Keratinocyte (primary cell): ENCODE measurements around the gene CCDC186. TPM values are rescaled to one million over a fixed set of nuclear protein-coding genes. Genes with fewer than 3 reads are reported as not detected.

Source experiments
- DNase-seq: peaks from one replicate; pipeline ENCODE4 v3.0.0-alpha.2; 2011; ENCODE audit warnings: low read depth, missing footprints, low spot score
- FAIRE-seq: peaks from 2 replicates; lab custom pipeline; 2011; peaks lifted over from hg19 to GRCh38; lab: Jason Lieb, UNC
- H2AFZ ChIP-seq: 2 replicates; pipeline ENCODE4 v1.6.0; 2012; ENCODE audit warnings: low read length, control low read depth, inconsistent platforms; ENCODE audit not compliant: control insufficient read depth
- H3K27ac ChIP-seq: 2 replicates; pipeline ENCODE4 v1.5.1; 2011; ENCODE audit warnings: low read length; ENCODE audit not compliant: control insufficient read depth, insufficient read depth
- H3K27me3 ChIP-seq: 3 replicates; pipeline ENCODE4 v1.6.0; 2011; ENCODE audit warnings: low read length; ENCODE audit not compliant: control insufficient read depth, insufficient read depth; ENCODE audit errors: extremely low read depth
- H3K36me3 ChIP-seq, 2 experiments: 2 replicates in 1 of 2; 3 replicates in 1 of 2; pipeline ENCODE4 v1.5.1; 2011; ENCODE audit warnings: low read length in 2 of 2, mild to moderate bottlenecking in 1 of 2; ENCODE audit not compliant: control insufficient read depth in 2 of 2, insufficient read depth in 2 of 2; ENCODE audit errors: extremely low read depth in 1 of 2
- H3K4me1 ChIP-seq: 3 replicates; pipeline ENCODE4 v1.5.1; 2011; ENCODE audit warnings: low read length; ENCODE audit not compliant: control insufficient read depth, insufficient read depth; ENCODE audit errors: extremely low read depth
- H3K4me2 ChIP-seq: 3 replicates; pipeline ENCODE4 v1.6.0; 2011; ENCODE audit warnings: low read depth, low read length; ENCODE audit not compliant: control insufficient read depth, insufficient read depth; ENCODE audit errors: extremely low read depth
- H3K4me3 ChIP-seq, 3 experiments: fragments of 200-600 bp in 1 of 3; sonication (generic) in 1 of 3; 2 replicates in 2 of 3; 3 replicates in 1 of 3; pipeline ENCODE4 v1.5.1; 2011 to 2016; ENCODE audit warnings: low read length in 3 of 3, mild to moderate bottlenecking in 3 of 3, control low read depth in 2 of 3, inconsistent platforms in 1 of 3, low read depth in 1 of 3, mixed read lengths in 1 of 3, mixed run types in 1 of 3, moderate library complexity in 1 of 3; ENCODE audit not compliant: control insufficient read depth in 2 of 3, insufficient read depth in 2 of 3; ENCODE audit errors: extremely low read depth in 1 of 3
- H3K79me2 ChIP-seq: 2 replicates; pipeline ENCODE4 v1.6.0; 2012; ENCODE audit warnings: low read length; ENCODE audit not compliant: control insufficient read depth, insufficient read depth
- H3K9ac ChIP-seq: 3 replicates; pipeline ENCODE4 v1.6.0; 2011; ENCODE audit warnings: low read length; ENCODE audit not compliant: control insufficient read depth, insufficient read depth; ENCODE audit errors: extremely low read depth
- H3K9me1 ChIP-seq: 3 replicates; pipeline ENCODE4 v1.6.0; 2011; ENCODE audit warnings: low read length; ENCODE audit not compliant: control insufficient read depth, insufficient read depth; ENCODE audit errors: extremely low read depth
- H3K9me3 ChIP-seq: 2 replicates; pipeline ENCODE4 v1.5.1; 2012; ENCODE audit warnings: low read depth, low read length; ENCODE audit not compliant: control insufficient read depth
- H4K20me1 ChIP-seq: 3 replicates; pipeline ENCODE4 v1.6.0; 2011; ENCODE audit warnings: low read length; ENCODE audit not compliant: control insufficient read depth, insufficient read depth; ENCODE audit errors: extremely low read depth
- CTCF ChIP-seq, 3 experiments: IDR thresholded peaks in 1 of 3; conservative IDR thresholded peaks in 1 of 3; optimal IDR thresholded peaks in 1 of 3; 2 replicates in 2 of 3; 3 replicates in 1 of 3; pipeline versions ENCODE3 to v1.5.1; 2011; ENCODE audit warnings: low read length in 3 of 3, mild to moderate bottlenecking in 3 of 3, moderate library complexity in 2 of 3, control low read depth in 1 of 3, inconsistent platforms in 1 of 3; ENCODE audit not compliant: insufficient read depth in 2 of 3; ENCODE audit errors: extremely low read depth in 1 of 3
- EZH2 ChIP-seq: IDR thresholded peaks from one replicate; pipeline ENCODE4 v1.6.1; 2012; ENCODE audit warnings: inconsistent platforms, mild to moderate bottlenecking, low read length, moderate library complexity
- dilution Hi-C: fragments of 300-500 bp; cut with MboI; formaldehyde crosslinking; loops from one replicate; pipeline ENCODE4 v1.7.0; 2020; ENCODE audit warnings: low sequenced_read_pairs; ENCODE audit not compliant: extremely low pct_ligation_motif_present
- polyA plus RNA-seq, 5 experiments: library from polyadenylated mRNA; depleted of rRNA in 3 of 5; stranded (reverse) in 3 of 5; stranded (forward) in 1 of 5; unstranded in 1 of 5; fragments of >200 nt; gene quantifications; 1 replicate in 1 of 5; 2 replicates in 3 of 5; 3 replicates in 1 of 5; pipeline versions ENCODE4 v1.2.1 to v1.2.3, GENCODE V29; 2011 to 2012; ENCODE audit warnings: missing spikeins in 2 of 5, low read depth in 1 of 5, low replicate concordance in 1 of 5

The CCDC186 gene
- polyA plus RNA-seq, 1 donor (not counting 4 experiments of a cell fraction or from before 2014, with no cell fraction given): 13.0 TPM

- H3K4me1 ChIP-seq: no peaks in the 10 kb centered on the region
- no peaks in the 10 kb centered on the region for H3K79me2 ChIP-seq
- no peaks in the 10 kb centered on the region for H3K36me3 ChIP-seq
- H3K27ac ChIP-seq: no peak overlapping the region
- H4K20me1 ChIP-seq: no peaks in the 10 kb centered on the region
- H3K4me2 ChIP-seq: no peak overlapping the region
- H3K9me1 ChIP-seq: no peaks in the 10 kb centered on the region
- dilution Hi-C loops: no loop called here
- H2AFZ ChIP-seq: no peak overlapping the region
- no peak for FAIRE-seq
- TF ChIP-seq EZH2: no peak
- TF ChIP-seq CTCF (optimal IDR thresholded peaks at IDR 0.05 in 1 of 3, IDR thresholded peaks at IDR 0.05 in 1 of 3, conservative IDR thresholded peaks at IDR 0.05 in 1 of 3; ENCODE audit: extremely low read depth in 1 of 3, insufficient read depth in 2 of 3, low read length in 3 of 3): no peak
- no peaks in the 10 kb centered on the region for H3K27me3 ChIP-seq
- DNase-seq: no peak
- H3K9ac ChIP-seq: no peak overlapping the region
- H3K9me3 ChIP-seq: no peaks in the 10 kb centered on the region
- H3K4me3 ChIP-seq: no peak overlapping the region
These were observed 6.9 kb upstream of the CCDC186 start for GRCh38 chr10:114180937-114181336.

GRCh38 chr10:114179747-114180146, 5.7 kb upstream of the CCDC186 start:
- dilution Hi-C loops: no loop called here

More at GRCh38 chr10:114179747-114180146, 5.7 kb upstream of the CCDC186 start:
- Histone ChIP-seq H3K4me3 (no peak overlapping the region), H3K4me1 (peaks cover 3% of the 10 kb centered on the region), H3K79me2 (no peaks in the 10 kb centered on the region), H3K9me1 (no peaks in the 10 kb centered on the region), H3K9me3 (no peaks in the 10 kb centered on the region), H3K36me3 (no peaks in the 10 kb centered on the region), H3K27ac (no peak overlapping the region), H3K9ac (no peak overlapping the region), H3K4me2 (no peak overlapping the region), H4K20me1 (no peaks in the 10 kb centered on the region), H2AFZ (no peak overlapping the region), H3K27me3 (no peaks in the 10 kb centered on the region)
- FAIRE-seq (no peak), DNase-seq (no peak)
- TF ChIP-seq EZH2: no peak
- no peak for TF ChIP-seq CTCF (optimal IDR thresholded peaks at IDR 0.05 in 1 of 3, IDR thresholded peaks at IDR 0.05 in 1 of 3, conservative IDR thresholded peaks at IDR 0.05 in 1 of 3; ENCODE audit: extremely low read depth in 1 of 3, insufficient read depth in 2 of 3, low read length in 3 of 3)
